DND-41 (cell line): ENCODE results near the gene MXI1.
A peak's percentile ranks its signal among the peaks of the same experiment; 100 is the strongest.

ENCODE experiments used
- ATAC-seq: fragments of 200-7000 bp; cut with Tn5 transposase; 3 replicates; pipeline ENCODE4 v1.9.1; 2021; ENCODE audit warnings: low read depth; ENCODE audit not compliant: insufficient read depth
- DNase-seq: peaks from one replicate; pipeline ENCODE4 v3.0.0-alpha.2; 2020
- H2AFZ ChIP-seq: 2 replicates; pipeline ENCODE4 v1.6.0; 2012; ENCODE audit warnings: low read depth, low read length
- H3K27ac ChIP-seq: 2 replicates; pipeline ENCODE4 v1.5.1; 2012; ENCODE audit warnings: low read length, inconsistent platforms
- H3K27me3 ChIP-seq: fragments of 200-600 bp; sonication (generic); 2 replicates; pipeline ENCODE4 v1.6.0; 2012; ENCODE audit warnings: low read length, mild to moderate bottlenecking, inconsistent platforms; ENCODE audit not compliant: insufficient read depth, poor library complexity
- H3K36me3 ChIP-seq: 2 replicates; pipeline ENCODE4 v1.5.1; 2012; ENCODE audit warnings: low read length, inconsistent platforms; ENCODE audit not compliant: insufficient read depth
- H3K4me1 ChIP-seq: 2 replicates; pipeline ENCODE4 v1.5.1; 2012; ENCODE audit warnings: mild to moderate bottlenecking, low read length; ENCODE audit not compliant: insufficient read depth
- H3K4me2 ChIP-seq: 2 replicates; pipeline ENCODE4 v1.6.0; 2012; ENCODE audit warnings: mild to moderate bottlenecking, moderate library complexity, low read length, inconsistent platforms; ENCODE audit not compliant: insufficient read depth
- H3K4me3 ChIP-seq, 2 experiments: fragments of 200-600 bp in 1 of 2; shearing (Covaris generic) in 1 of 2; 2 replicates each; pipeline ENCODE4 v1.5.1; 2012 to 2016; ENCODE audit warnings: inconsistent platforms in 2 of 2, low read length in 2 of 2, mild to moderate bottlenecking in 2 of 2, low read depth in 1 of 2, moderate library complexity in 1 of 2
- H3K79me2 ChIP-seq: 2 replicates; pipeline ENCODE4 v1.6.0; 2012; ENCODE audit warnings: low read length, inconsistent platforms; ENCODE audit not compliant: insufficient read depth
- H3K9ac ChIP-seq: 2 replicates; pipeline ENCODE4 v1.6.0; 2012; ENCODE audit warnings: low read depth, mild to moderate bottlenecking, inconsistent platforms, low read length, moderate library complexity
- H3K9me3 ChIP-seq: 2 replicates; pipeline ENCODE4 v1.5.1; 2012; ENCODE audit warnings: low read length, moderate library complexity, mild to moderate bottlenecking, inconsistent platforms; ENCODE audit not compliant: insufficient read depth, severe bottlenecking
- H4K20me1 ChIP-seq: 2 replicates; pipeline ENCODE4 v1.6.0; 2012; ENCODE audit warnings: low read length; ENCODE audit not compliant: insufficient read depth
- EZH2 ChIP-seq: IDR thresholded peaks from 3 replicates; pipeline ENCODE4 v1.6.1; 2012; ENCODE audit warnings: borderline replicate concordance, low read depth, mild to moderate bottlenecking, moderate library complexity, low read length, inconsistent platforms; ENCODE audit not compliant: severe bottlenecking
- TF ChIP-seq, protein P1 (sequence below): IDR thresholded peaks from 2 replicates; pipeline ENCODE4 v1.5.1; 2012; ENCODE audit warnings: borderline replicate concordance, low read length, moderate library complexity, mild to moderate bottlenecking; ENCODE audit not compliant: poor library complexity, severe bottlenecking; ENCODE audit errors: extremely low read depth

MXI1 gene

DNA sequence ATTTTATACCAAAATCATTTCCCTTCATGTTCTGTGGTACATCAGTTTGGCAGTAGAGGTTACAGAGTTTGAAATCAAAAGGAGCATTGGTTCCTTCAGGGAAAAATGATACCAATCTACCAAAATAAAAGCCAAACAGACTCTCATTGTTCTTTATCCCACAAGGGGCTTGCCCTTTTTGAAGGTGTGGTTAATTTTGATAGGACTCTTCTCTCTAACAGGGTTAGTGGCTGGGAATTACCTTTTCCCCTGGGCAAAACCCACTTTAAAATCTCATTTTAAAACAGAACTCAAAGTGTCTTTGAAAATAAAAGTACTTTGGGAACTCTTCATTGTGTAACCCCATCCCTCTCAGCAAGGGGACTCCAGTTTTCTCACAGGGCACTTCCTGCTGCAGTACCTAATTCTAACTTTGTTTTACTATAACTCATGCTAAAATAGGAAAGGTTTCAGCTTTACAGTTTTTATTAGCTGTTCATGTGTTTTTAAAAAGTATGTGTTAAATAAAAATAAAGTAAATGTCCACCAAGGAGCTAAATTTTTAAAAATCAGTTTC, 66.7 kb downstream of the MXI1 start:
- no peak for TF ChIP-seq EZH2
- TF ChIP-seq, protein P1, sequence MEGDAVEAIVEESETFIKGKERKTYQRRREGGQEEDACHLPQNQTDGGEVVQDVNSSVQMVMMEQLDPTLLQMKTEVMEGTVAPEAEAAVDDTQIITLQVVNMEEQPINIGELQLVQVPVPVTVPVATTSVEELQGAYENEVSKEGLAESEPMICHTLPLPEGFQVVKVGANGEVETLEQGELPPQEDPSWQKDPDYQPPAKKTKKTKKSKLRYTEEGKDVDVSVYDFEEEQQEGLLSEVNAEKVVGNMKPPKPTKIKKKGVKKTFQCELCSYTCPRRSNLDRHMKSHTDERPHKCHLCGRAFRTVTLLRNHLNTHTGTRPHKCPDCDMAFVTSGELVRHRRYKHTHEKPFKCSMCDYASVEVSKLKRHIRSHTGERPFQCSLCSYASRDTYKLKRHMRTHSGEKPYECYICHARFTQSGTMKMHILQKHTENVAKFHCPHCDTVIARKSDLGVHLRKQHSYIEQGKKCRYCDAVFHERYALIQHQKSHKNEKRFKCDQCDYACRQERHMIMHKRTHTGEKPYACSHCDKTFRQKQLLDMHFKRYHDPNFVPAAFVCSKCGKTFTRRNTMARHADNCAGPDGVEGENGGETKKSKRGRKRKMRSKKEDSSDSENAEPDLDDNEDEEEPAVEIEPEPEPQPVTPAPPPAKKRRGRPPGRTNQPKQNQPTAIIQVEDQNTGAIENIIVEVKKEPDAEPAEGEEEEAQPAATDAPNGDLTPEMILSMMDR: no peak
- H3K4me2 ChIP-seq: no peak overlapping the region
- ATAC-seq (no peak), DNase-seq (no peak)
- H3K79me2 ChIP-seq: no peaks in the 10 kb centered on the region
- H3K9me3 ChIP-seq: no peaks in the 10 kb centered on the region
- H3K9ac ChIP-seq: no peak overlapping the region
- no peaks in the 10 kb centered on the region for H3K27me3 ChIP-seq
- H3K27ac ChIP-seq: no peak overlapping the region
- H2AFZ ChIP-seq: no peak overlapping the region
- H3K4me1 ChIP-seq: peaks cover 8% of the 10 kb centered on the region; the same call in 1 of the 2 replicates
- H3K4me3 ChIP-seq: no peak overlapping the region
- no peaks in the 10 kb centered on the region for H3K36me3 ChIP-seq
- no peaks in the 10 kb centered on the region for H4K20me1 ChIP-seq

DNA sequence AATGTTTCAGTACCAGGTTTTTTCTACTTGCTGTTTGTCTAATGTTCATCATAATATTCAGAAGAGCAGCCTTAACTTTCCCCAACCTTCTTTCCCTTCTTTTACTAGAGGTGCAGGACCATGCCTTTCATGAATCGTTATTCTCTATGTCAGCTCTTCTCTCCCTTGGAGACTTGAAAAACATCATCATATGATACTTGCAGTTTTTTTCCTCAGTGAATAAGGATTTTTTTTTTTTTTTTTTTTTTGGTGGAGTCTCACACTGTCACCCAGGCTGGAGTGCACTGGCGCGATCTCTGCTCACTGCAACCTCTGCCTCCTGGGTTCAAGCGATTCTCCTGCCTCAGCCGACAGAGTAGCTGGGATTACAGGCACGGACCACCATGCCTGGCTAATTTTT, 67.2 kb downstream of the MXI1 start:
- no peak overlapping the region for H3K4me2 ChIP-seq
- no peak overlapping the region for H3K4me3 ChIP-seq
- peaks cover 8% of the 10 kb centered on the region; the same call in 1 of the 2 replicates for H3K4me1 ChIP-seq
- no peaks in the 10 kb centered on the region for H3K36me3 ChIP-seq
- DNase-seq (no peak), ATAC-seq (no peak)
- H2AFZ ChIP-seq: no peak overlapping the region
- H3K79me2 ChIP-seq: no peaks in the 10 kb centered on the region
- no peak for TF ChIP-seq EZH2
- TF ChIP-seq, protein P1: no peak
- H4K20me1 ChIP-seq: no peaks in the 10 kb centered on the region
- H3K27me3 ChIP-seq: no peaks in the 10 kb centered on the region
- H3K9me3 ChIP-seq: no peaks in the 10 kb centered on the region
- H3K9ac ChIP-seq: no peak overlapping the region
- no peak overlapping the region for H3K27ac ChIP-seq

DNA sequence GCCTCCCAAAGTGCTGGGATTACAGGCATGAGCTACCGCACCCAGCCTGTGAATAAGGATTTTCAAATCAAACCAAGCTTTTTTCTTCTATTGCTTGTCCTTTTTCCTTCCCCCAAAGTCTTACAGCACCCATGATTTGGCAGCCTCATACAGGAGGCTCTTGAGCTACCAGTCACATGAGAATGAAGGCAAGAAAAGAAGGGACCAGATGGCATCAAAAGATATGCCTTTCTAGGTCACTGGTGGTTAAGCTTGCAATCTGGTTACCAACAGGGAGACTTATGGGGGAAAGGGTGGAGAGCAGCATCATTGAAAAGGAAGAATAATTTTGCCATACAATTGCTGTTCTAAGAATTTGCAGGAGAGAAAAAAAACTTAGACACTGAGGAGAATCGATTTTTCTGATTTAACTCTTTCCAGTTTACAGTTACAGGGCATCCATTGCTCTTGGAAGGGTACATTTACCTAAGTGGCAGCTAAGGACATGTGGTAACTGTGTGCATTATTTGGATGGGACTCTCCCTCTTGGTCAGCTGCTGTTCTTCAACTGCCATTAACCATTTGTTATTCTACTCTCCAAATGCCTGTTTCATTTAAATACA, 67.8 kb downstream of the MXI1 start:
- H4K20me1 ChIP-seq: no peaks in the 10 kb centered on the region

More for the DNA sequence above, 67.8 kb downstream of the MXI1 start:
- H3K27ac ChIP-seq: no peak overlapping the region
- DNase-seq: no peak
- H3K4me2 ChIP-seq: no peak overlapping the region
- no peaks in the 10 kb centered on the region for H3K9me3 ChIP-seq
- peaks cover 8% of the 10 kb centered on the region; the same call in 1 of the 2 replicates for H3K4me1 ChIP-seq
- no peak overlapping the region for H3K4me3 ChIP-seq
- no peaks in the 10 kb centered on the region for H3K79me2 ChIP-seq
- no peak overlapping the region for H2AFZ ChIP-seq
- no peak for TF ChIP-seq EZH2
- TF ChIP-seq, protein P1: no peak
- no peaks in the 10 kb centered on the region for H3K27me3 ChIP-seq
- H3K9ac ChIP-seq: no peak overlapping the region
- H3K36me3 ChIP-seq: no peaks in the 10 kb centered on the region
- ATAC-seq: peak; percentile 60; the same call in 2 of the 3 replicates
